ENCODE data around the gene PDE8B. TPM values are rescaled to one million over a fixed set of nuclear protein-coding genes. Genes with fewer than 3 reads are reported as not detected.

The PDE8B gene
- total RNA-seq, 6 experiments from 2014 or later = 1.2 to 5.4 (median 2.4) TPM

DNA sequence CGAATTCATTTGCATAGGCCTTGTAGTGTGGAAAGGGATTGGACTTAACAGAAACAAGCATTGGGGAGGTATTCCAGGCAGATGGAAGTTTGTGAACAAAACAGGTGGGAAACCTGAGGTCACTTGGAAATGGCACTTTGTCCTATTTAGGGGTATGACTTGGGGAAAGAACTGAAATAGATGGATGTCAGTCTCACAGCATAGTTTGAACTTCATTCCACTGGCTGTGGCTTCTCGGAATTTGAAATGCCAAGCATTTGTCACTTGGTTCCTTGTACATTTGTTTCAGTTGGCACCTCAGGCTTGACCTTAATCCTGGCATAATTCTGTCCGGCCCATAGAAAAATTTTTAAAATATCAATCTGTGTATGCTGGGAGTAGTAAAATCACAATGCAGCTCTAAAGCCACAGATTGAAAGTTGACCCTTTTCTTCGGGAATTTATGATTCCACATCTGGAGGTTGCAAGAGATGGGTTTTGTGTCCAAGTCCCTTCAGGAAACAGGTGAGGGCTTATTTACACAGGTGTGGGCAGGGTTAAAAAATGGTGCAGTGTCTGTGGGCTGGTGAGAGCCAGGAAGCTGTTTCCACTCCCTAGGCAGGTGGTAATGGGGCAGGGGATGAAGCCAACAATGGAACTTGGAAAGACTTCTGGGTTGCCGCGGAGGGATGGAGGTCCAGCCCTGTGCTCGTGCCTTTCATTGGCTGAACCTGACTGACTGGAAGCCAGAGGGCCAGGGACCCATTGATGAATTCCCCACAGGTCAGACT lies 39.2 kb upstream of the PDE8B start:
- H3K36me3 ChIP-seq = no peaks in the 10 kb centered on the region
- no peak for ATAC-seq
- no peak for DNase-seq
- no peak overlapping the region for H3K4me3 ChIP-seq
- 73% methylated on average over 3 of the region's 7 CpGs for WGBS (ENCODE audit: insufficient coverage, low coverage, low lambda C conversion rate, missing lambda C conversion rate)
- H3K27me3 ChIP-seq = no peaks in the 10 kb centered on the region
- no peaks in the 10 kb centered on the region for H3K9me3 ChIP-seq
- intact Hi-C loops (cut with DNase I) = no loop called here
- TF ChIP-seq, protein P1, sequence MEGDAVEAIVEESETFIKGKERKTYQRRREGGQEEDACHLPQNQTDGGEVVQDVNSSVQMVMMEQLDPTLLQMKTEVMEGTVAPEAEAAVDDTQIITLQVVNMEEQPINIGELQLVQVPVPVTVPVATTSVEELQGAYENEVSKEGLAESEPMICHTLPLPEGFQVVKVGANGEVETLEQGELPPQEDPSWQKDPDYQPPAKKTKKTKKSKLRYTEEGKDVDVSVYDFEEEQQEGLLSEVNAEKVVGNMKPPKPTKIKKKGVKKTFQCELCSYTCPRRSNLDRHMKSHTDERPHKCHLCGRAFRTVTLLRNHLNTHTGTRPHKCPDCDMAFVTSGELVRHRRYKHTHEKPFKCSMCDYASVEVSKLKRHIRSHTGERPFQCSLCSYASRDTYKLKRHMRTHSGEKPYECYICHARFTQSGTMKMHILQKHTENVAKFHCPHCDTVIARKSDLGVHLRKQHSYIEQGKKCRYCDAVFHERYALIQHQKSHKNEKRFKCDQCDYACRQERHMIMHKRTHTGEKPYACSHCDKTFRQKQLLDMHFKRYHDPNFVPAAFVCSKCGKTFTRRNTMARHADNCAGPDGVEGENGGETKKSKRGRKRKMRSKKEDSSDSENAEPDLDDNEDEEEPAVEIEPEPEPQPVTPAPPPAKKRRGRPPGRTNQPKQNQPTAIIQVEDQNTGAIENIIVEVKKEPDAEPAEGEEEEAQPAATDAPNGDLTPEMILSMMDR (IDR thresholded peaks at IDR 0.05) = no peak
- no peak for TF ChIP-seq POLR2A (IDR thresholded peaks at IDR 0.05)
- no peaks in the 10 kb centered on the region for H3K4me1 ChIP-seq
- H3K27ac ChIP-seq = no peak overlapping the region

DNA sequence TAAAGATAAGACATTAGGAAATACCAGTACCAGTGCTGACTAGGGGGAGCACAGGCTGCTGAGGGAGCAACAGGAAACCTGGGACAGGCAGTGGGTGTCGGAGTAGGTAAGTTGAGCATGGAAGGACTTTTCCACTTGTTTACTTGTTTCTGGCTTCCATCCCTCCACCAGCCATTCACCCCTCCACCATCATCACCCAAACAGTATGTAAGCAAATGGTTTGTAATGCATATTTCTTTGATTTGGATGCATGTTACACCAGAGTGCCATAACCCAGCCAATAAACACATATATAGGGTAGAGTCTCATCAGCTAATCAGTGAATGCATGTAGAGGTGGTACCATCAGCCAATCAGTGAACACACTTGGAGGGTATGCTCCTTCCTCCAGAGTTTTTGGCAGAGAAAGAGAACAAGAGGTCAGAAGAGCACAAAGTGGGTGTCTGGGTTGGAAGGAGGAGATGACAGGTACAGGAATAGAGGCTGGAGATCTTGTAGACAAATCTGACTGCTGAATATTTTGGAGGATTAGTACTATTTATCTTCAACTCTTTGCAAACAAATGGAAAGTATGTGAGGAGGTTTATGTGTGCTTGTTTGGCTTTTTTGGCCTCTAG lies 37.7 kb upstream of the PDE8B start:
- intact Hi-C loops (cut with DNase I) = no loop called here
- ATAC-seq = no peak
- 91% methylated on average over 1 of the region's 1 CpG for WGBS (ENCODE audit: insufficient coverage, low coverage, low lambda C conversion rate, missing lambda C conversion rate)
- no peak overlapping the region for H3K27ac ChIP-seq
- no peak for DNase-seq
- H3K27me3 ChIP-seq = no peaks in the 10 kb centered on the region
- no peaks in the 10 kb centered on the region for H3K36me3 ChIP-seq
- TF ChIP-seq, protein P1 (IDR thresholded peaks at IDR 0.05) = no peak
- TF ChIP-seq POLR2A (IDR thresholded peaks at IDR 0.05) = no peak
- no peak overlapping the region for H3K4me3 ChIP-seq
- no peaks in the 10 kb centered on the region for H3K9me3 ChIP-seq
- H3K4me1 ChIP-seq = no peaks in the 10 kb centered on the region

DNA sequence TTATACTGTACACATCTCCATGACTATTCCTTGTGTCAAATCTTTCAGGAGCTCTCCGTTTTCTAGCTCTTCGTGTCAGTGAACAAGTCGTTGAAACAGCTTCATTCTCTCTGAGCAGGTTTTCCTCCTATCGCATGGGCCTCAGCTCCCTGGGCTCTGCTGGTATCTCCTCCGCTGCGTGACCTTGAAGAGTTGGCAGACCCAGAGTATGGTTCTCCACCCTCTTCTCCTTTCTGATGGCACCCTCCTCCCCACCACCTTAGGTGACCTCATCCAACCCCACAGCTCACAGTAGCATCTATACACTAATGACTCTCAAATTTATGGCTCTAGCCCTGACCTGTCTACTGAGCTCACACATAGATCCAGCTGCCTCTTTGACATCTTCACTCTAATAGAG lies 36.0 kb upstream of the PDE8B start:
- Histone ChIP-seq H3K4me3 (no peak overlapping the region), H3K9me3 (no peaks in the 10 kb centered on the region), H3K27me3 (no peaks in the 10 kb centered on the region), H3K36me3 (no peaks in the 10 kb centered on the region), H3K4me1 (no peaks in the 10 kb centered on the region), H3K27ac (no peak overlapping the region)
- 75% methylated on average over 6 of the region's 6 CpGs for WGBS (ENCODE audit: insufficient coverage, low coverage, low lambda C conversion rate, missing lambda C conversion rate)
- TF ChIP-seq, protein P1 (IDR thresholded peaks at IDR 0.05) = no peak
- no peak for TF ChIP-seq POLR2A (IDR thresholded peaks at IDR 0.05)
- no peak for ATAC-seq
- intact Hi-C loops (cut with DNase I) = no loop called here
- no peak for DNase-seq

DNA sequence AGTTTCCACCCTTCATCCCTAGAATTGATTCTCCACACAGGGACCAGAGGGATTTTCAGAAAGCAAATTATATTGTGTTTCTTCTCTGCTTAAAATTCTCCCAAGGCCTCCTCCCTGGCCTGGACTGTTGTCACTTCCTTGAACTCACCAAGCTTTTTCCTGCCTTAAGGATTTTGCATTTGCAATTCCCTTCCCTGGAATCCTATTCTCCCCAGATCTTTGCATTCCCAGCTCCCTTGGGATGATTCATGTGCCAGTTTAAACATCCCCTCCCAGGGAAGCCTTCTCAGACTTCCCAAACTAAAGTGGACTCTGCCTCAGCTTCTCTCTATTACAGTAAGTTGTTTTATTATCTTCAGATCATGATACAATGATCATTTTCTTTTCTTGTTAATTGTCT lies 35.2 kb upstream of the PDE8B start:
- H3K4me3 ChIP-seq = no peak overlapping the region
- H3K4me1 ChIP-seq = peaks cover 0 to 3% (median 0%) of the 10 kb centered on the region in 4 donors
- TF ChIP-seq POLR2A (IDR thresholded peaks at IDR 0.05) = no peak
- TF ChIP-seq, protein P1 (IDR thresholded peaks at IDR 0.05) = no peak
- DNase-seq (no peak), ATAC-seq (no peak)
- H3K27me3 ChIP-seq = no peaks in the 10 kb centered on the region
- intact Hi-C loops (cut with DNase I) = no loop called here
- H3K36me3 ChIP-seq = no peaks in the 10 kb centered on the region
- no peaks in the 10 kb centered on the region for H3K9me3 ChIP-seq
- H3K27ac ChIP-seq = no peak overlapping the region

All from right lobe of liver (tissue), 6 donors.